ENCODE measurements around the gene CTIF.

- no peak for TF ChIP-seq CTCF (conservative IDR thresholded peaks at IDR 0.05; ENCODE audit: low read depth, low read length)
- TF ChIP-seq EZH2 (IDR thresholded peaks at IDR 0.05; ENCODE audit: low read length, unreplicated experiment): no peak
- TF ChIP-seq EZH2phosphoT487 (IDR thresholded peaks at IDR 0.05; ENCODE audit: borderline replicate concordance, low read length): no peak
Measured at GRCh38 chr18:48781988-48782363, 243.1 kb downstream of the CTIF start.
